T-helper 2 cell (primary cell): ENCODE measurements around the gene SPTLC1.
"Not testable (repeated sequence)": the region's sequence is repeated elsewhere in the genome, so short reads cannot be mapped to it uniquely, and the experiment has no call there.

Experiments
- DNase-seq, 5 experiments: peaks; one replicate each; pipeline versions ENCODE4 v3.0.0 to v3.0.0-alpha.2; 2012 to 2022

Gene SPTLC1

DNA sequence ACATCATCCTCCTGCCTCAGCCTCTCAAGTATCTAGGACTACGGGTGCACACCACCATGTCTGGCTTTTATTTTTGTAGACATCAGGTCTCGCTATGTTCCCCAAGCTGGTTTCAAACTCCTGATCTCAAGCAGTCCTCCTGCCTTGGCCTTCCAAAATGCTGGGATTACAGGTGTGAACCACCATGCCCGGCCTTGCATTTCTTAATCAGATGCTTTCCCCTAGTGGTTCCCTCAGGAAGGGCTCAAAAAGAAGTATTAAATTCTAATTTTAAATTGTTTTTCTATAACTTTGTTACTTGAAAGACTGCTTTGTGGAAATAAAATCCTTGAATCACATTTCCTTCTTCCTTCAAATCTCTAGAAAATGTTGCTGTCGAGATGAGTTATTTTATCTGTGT, 85.7 kb downstream of the SPTLC1 start:
- DNase-seq = no peak

DNA sequence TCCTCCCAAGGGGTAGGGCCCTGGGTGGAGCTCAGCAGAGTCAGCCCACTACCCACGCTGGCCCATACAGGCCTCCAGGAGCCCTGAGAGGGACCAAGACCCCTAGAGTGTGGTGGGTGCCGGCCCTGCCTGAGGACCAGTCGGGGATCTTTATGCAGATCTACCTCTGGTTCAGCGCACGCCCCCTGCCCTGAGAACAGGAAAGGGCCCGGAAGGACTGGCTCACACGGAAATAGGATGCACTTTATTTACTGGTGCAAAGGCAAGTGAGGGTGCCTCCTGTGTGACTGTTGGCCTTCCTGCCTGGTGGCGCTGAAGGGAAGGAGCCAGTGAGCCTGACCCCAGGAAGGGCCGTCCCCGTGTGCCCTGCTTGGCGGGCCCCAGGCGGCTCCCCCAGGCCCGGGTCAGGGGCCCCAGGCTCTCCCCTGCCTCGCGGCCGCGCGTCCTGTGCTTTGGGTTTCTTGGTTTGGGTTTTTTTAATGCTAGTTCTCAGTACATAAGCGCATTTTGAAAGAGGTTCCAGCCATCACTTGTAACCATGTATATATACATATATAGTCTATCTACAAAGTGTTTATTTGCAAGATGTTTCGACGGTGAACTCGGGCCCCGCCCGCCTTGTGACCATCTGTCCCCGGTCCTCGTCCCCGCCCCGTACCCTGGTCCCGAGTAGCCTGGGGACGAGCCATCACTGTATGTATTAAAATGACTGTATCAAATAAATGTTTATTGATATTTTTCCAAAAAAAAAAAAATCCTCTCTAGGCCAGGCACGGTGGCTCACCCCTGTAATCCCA, 88.8 kb downstream of the SPTLC1 start:
- no peak for DNase-seq

DNA sequence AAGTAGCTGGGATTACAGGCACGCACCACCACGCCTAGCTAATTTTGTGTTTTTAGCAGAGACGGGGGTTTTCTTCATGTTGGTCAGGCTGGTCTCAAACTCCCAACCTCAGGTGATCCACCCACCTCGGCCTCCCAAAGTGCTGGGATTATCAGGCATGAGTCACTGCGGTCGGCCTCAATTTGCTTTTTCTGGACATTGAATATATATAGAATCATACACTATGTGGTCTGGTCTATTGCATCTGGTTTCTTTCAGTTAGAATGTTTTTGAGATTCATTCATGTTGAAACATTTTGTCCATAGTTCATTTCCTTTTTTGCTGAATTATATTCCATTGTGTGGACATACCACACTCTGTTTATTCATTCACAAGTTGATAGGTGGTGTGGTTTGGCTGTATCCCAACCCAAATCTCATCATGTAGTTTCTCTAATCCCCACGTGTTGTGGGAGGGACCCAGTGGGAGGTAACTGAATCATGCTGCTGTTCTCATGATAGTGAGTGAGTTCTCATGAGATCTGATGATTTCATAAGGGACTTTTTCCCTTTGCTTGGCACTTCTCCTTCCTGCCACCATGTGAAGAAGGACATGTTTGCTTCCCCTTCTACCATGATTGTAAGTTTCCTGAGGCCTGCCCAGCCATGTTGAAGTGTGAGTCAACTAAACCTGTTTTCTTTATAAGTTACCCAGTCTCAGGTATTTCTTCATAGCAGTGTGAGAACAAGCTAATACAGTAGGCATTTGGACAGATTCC, 93.2 kb downstream of the SPTLC1 start:
- not testable (repeated sequence) for DNase-seq

DNA sequence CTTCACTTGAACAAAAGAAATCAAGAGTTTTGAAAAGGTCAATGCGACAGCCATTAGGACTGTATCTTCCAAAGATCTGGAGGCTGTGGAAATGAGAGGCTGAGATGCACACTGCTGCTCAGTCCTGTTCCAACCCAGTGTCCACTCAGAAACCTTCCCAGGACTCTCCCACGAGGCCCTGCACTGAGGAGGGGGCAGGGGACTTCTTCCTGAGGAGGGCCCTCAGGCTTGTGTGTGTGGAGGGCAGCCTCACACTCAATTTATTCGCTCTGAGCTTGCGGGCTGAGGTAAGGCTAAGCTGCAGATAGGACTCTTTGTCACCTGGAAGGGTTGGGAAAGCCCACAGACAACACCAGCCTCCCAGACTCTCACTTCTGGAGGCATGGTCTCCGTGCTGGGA, 95.6 kb downstream of the SPTLC1 start:
- no peak for DNase-seq

DNA sequence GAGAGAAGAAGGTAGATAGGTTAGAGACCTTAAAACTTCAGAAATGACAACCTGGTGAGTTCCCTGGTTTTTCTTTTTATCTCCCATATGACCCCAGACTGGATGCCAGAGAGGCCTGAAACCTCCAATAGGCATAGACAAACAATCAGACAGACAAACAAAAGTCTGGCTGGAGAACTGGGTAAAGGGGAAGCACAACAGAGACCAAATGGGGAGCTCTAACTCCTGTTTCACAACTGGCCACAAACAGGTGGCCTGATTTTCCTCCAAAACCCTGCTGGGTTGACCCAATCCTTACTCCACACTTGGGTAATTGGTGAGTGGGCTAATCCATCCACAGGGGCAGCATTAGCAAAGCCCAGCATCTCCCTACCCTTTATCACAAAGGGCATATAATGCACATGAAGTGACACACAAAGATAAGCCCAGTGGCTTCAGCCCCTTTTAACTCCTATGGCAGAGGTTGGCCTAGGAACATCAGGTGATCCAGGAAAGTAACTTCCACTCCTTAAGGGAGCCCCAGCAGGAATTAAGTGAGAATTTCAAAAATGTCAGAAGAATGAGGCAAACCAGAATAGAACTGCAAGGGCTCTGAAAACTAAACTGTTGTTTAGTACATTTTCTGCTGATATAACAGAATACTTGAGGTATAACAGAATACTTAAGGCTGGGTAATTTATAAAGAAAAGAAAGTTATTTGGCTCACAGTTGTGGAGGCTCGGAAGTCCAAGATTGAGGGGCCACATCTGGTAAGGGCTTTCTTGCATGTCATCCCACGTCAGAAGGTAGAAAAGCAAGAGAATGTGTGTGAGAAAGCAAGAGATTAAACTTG, 104.3 kb downstream of the SPTLC1 start:
- DNase-seq = no peak

DNA sequence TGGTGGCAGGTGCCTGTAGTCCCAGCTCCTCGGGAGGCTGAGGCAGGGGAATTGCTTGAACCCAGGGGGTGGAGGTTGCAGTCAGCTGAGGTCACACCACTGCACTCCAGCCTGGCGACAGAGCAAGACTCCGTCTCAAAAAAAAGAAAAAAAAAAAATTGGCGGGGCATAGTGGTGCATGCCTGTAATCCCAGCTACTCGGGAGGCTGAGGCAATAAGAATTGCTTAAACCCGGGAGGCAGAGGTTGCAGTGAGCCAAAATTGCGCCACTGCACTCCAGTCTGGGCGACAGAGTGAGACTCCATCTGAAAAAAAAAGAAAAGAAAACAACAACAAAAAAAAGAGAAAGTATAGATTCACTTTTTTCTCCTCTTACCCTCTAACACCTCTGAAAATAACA, 105.0 kb downstream of the SPTLC1 start:
- not testable (repeated sequence) for DNase-seq

DNA sequence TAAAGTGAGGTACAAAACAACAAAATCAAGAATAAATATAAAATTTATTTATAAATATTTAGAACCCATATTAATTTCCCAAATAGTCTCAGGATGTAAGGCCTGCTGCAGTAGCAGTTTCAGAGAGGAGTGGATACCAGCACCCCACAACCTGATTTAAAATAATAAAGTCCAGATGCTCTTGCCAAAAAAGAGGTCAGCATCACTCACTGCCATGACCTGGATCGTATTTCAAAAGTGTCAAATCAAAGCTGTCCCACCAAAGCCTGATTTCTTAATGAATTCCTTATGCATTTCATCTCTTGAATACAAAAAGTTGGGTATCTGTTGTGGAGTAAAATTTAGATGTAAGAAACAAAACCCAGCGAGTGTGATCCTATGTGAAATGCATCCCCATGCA, 107.2 kb downstream of the SPTLC1 start:
- DNase-seq = no peak

DNA sequence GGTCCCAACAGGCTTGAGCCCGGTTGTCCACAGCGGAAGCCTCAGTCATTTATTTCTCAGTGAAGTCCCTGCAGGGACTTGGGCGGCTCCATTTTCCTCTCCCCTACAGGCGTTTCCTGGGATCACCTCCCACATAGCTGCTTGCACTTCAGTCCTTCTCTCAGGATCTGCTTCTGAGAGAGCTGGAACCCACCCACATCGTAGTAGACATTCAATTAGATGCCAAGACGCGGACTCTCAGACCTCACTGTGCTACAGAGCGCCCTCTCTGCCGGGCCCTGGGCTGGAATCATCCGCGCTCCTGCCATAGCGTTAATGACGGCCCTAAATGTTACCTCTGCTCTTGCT, 111.2 kb downstream of the SPTLC1 start:
- DNase-seq = no peak

DNA sequence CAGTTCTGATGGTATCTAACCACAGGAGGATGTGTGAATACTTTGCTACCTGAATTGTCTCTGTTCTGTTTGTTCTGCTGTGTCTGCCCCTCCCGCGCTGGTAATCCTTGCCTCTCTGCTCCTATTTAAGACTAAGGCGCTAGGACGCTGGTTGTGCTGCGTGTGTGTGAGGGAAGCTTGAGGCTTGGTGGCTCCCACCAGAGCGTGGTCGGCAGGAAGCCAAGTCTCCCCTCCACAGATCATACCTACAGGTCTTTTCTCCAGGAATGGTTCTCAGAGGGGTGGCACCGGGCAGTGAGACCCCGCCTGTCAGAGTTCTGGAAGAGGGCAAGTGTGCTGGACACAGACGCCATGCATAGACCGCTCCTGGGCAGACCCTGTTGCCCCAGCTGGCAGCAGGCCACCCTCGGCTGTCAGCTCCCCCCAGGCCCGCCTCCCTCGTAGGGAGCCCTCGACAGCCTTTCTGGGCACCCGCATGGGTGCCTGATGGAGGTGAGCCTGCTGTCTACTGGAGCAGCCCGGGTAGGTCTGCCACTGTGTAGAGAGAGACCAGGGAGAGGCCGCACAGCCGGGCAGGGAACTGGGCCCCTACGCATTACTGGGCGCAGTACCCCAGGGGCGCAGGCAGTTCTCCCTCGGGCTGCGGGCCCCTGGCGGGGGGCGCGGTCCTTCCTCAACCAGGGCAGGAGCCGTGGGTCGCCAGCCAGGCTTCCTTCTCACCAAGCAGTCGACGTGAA, 111.7 kb downstream of the SPTLC1 start:
- no peak for DNase-seq

DNA sequence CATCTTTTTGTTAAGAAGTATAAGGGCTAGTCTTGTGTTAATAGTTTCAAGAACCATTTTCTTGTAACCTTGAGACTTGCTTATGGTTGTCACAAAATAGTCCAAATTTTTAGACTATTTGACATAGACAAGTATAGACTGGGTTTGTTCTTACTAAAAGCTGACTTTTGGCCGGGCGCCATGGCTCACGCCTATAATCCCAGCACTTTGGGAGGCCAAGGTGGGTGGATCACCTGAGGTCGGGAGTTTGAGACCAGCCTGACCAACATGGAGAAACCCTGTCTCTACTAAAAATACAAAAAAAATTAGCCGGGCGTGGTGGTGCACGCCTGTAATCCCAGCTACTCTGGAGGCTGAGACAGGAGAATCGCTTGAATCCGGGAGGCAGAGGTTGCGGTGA, 113.3 kb downstream of the SPTLC1 start:
- DNase-seq = not testable (repeated sequence)

DNA sequence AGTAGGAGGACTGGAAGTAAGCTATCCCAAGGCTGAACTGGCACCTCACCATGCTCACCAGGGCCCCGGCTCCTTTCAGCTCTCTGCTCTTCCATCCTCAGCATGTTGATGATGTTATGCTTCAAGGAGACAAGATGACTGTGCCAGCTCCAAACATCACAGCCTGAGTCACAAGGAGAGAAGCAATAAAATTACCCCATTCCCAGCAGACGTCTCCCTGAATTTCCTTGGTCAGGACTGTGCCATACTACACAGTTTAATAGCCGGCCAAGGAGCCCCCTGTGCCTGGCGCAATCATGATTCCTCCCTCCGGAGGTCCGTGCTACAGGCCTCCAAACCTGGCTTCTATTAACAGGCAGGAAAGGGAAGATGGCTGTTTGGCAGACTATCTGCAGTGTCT, 114.0 kb downstream of the SPTLC1 start:
- no peak for DNase-seq

DNA sequence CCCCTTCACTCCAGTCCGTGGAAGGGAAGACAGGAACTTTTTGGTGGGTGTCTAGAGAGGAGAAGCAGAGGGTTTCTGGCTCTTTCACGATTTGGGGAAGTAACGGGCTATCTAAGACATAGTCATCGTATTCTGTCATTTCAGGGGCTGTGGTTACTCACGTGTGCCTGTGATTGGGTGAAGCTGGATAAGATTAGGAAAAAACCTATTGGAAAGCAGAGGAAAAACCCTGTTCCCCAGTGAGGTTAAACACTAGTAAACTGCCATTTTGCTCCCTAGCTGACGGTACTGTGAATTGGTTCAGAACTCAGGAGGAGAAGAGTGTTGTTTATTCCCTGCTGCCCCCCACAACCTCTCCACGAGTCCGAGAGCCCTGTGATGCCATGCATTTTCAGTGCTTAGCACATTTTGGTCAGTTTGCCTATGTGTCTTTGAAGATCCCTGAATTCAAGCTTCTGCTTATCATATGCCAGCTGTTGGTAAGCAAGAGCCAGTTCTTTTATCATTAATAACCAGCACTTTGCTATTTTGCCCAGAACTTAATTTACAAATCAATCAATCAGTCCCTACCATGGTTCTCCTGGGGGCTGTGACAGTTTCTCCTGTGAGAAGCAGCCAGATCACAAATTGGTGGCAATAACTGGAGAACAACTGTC, 120.1 kb downstream of the SPTLC1 start:
- no peak for DNase-seq

DNA sequence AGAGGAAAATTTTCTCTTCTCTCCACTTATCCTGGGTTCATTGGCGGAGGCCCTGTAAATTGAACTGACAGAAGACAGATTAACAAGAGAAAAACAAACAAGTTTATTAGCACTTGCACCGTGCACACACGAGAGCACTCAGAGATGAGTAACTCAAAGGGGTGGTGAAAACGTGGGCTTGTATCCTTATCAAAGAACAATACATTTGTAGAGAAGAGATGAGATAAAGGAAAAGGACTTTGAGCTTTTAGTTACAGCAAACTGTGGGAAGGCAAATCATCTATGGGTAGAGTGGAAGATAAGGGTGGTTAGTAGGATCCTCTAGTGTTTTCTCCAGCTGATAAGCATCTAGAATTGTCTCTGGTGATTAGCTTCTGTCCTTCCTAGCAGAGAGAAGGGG, 120.8 kb downstream of the SPTLC1 start:
- no peak for DNase-seq

DNA sequence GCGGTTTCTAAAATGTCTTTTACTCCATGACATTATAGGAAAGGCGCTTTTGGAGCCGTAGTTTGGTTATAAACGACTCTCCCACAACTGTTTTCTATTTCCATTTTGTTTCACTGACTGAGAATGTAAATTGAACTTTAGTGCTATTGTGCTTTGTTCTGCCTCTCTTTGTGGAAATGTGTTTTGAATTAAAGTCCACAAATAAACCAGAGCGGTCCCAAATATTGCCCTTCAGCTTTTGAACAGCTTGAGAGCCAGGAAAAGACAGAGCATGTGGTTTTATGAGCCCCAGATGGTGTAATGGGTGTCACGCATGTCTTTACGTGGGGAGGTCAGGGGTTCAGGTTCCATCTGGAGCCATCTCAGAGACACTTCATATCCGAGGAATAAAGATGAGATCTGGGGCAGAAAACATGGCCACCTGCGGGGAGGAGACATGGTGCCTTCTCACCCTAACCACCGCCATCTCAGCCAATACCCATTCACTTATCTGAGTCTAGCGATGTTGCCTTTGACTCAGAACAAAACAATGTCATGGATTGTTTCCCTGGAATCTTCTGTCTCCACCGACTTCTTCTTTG, 122.7 kb downstream of the SPTLC1 start:
- DNase-seq = no peak

DNA sequence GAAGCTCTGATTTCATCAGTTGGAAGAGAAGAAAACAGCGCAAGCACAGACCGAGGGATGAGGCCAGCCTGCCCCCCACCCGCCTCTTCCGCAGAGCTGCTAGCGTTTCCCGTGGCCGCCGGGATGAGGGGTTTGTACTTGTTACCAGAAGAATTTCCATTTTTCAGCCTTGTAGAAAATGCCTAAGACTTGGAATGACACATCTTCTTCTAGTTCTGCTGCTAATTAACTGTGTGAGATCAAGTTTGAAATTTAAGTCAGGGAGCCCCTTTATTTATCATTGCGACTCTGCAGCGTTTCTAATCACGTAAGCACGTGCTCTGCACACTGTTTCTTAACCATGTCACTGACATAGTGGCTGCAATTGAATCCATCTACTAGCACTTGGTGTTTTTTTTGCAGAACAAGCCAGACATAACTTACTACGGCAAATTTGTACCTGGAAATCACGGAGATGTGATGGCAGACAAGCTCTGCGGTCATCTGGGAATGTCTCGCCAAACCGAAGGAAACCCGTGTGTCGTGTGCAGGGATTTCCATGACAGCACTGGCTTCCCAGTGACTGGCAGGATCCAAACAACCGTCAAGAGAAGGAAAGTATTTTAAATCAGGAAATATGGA, 123.4 kb downstream of the SPTLC1 start:
- DNase-seq = no peak

DNA sequence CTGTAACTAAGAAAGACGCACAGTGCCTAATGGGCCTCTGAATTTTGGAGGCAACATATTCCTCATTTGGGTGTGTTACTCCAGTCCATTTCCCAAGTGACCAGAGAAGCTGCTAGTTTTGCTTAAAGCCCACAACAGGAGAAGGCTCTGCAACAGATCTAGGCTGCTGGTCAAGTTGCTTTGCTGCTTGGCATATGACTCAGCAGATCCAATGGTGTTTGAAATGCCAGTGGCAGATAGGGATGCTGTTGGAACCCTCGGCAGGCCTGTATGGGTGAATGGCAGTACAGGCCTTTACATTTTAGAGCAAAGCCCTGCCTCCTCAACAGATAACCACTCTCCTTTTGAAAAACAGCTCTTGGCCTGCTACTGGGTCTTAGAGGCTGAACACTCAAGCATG, 129.0 kb downstream of the SPTLC1 start:
- no peak for DNase-seq

DNA sequence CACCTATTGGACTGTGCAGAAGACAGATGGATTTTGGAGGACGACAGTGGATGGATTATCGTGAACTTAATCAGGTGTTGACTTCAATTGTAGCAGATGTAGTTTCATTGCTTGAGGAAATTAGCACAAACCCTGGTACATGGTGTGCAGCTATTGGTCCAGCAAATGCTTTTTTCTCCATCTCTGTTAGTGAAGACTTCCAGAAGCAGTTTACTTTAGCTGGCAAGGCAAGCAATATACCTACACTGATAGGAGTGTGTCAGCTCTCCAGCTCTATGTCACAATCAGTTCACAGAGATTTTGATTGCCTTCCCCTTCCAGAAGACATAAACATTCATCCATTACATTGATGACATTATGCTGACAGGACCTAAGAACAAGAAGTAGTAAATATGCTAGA, 129.5 kb downstream of the SPTLC1 start:
- DNase-seq = no peak
